Epithelial cell of proximal tubule (primary cell): Measurements from ENCODE around the gene NEU3. TPM values are rescaled to one million over a fixed set of nuclear protein-coding genes. Genes with fewer than 3 reads are reported as not detected.
A peak's percentile ranks its signal among the peaks of the same experiment; 100 is the strongest.
"Not testable (repeated sequence)": the region's sequence is repeated elsewhere in the genome, so short reads cannot be mapped to it uniquely, and the experiment has no call there.

ENCODE experiments used
- DNase-seq: peaks from one replicate; pipeline ENCODE4 v3.0.0-alpha.2; 2011; ENCODE audit warnings: low read depth
- H3K4me3 ChIP-seq: 2 replicates; pipeline ENCODE4 v1.5.1; 2011; ENCODE audit warnings: low read depth, mild to moderate bottlenecking, low read length
- CTCF ChIP-seq: conservative IDR thresholded peaks from 2 replicates; pipeline ENCODE4 v1.5.1; 2012; ENCODE audit warnings: low read depth, mild to moderate bottlenecking, low read length
- total RNA-seq: library from RNA; depleted of rRNA; stranded (reverse); fragments of >200 nt; gene quantifications from 2 replicates; pipeline ENCODE4 v1.2.3, GENCODE V29; 2015

The NEU3 gene
- total RNA-seq, 1 donor from 2014 or later, result 4.5 TPM

- TF ChIP-seq CTCF, result no peak
- H3K4me3 ChIP-seq, result no peak overlapping the region
- no peak for DNase-seq
These were observed 6.8 kb upstream of the NEU3 start for GRCh38 chr11:74981888-74982287.

- TF ChIP-seq CTCF, result no peak
- no peak for DNase-seq
- H3K4me3 ChIP-seq, result no peak overlapping the region
These were observed 4.7 kb upstream of the NEU3 start for GRCh38 chr11:74984070-74984469.

GRCh38 chr11:74984730-74985129 is 4.0 kb upstream of the NEU3 start:
- TF ChIP-seq CTCF, result no peak
- H3K4me3 ChIP-seq, result no peak overlapping the region
- DNase-seq, result no peak

GRCh38 chr11:74989260-74989638 is 516 bp downstream of the NEU3 start:
- no peak for DNase-seq
- TF ChIP-seq CTCF, result no peak
- peak overlapping the region; percentile 98 for H3K4me3 ChIP-seq

GRCh38 chr11:74990150-74990549 is 1.4 kb downstream of the NEU3 start:
- not testable (repeated sequence) for H3K4me3 ChIP-seq, DNase-seq

GRCh38 chr11:74990941-74991340 is 2.2 kb downstream of the NEU3 start:
- H3K4me3 ChIP-seq, result no peak overlapping the region
- TF ChIP-seq CTCF, result no peak
- DNase-seq, result no peak

- no peak overlapping the region for H3K4me3 ChIP-seq
- no peak for TF ChIP-seq CTCF
- DNase-seq, result no peak
These were observed 4.1 kb downstream of the NEU3 start for GRCh38 chr11:74992852-74993251.

GRCh38 chr11:75000975-75001354 is 12.2 kb downstream of the NEU3 start:
- no peak for DNase-seq
- no peak for TF ChIP-seq CTCF
- H3K4me3 ChIP-seq, result no peak overlapping the region
